Ramos (cell line): ENCODE data around the gene ANKS3.

ENCODE experiments used
- in situ Hi-C: fragments of 300-500 bp; cut with MboI; formaldehyde crosslinking; loops from one replicate; pipeline ENCODE4 v1.14.3; 2022; ENCODE audit warnings: low sequenced_read_pairs; ENCODE audit not compliant: unreplicated experiment

ANKS3 gene

GRCh38 chr16:4733747-4734062 lies 366 bp downstream of the ANKS3 start:
- in situ Hi-C loops, result no loop called here

GRCh38 chr16:4733211-4733742 lies 794 bp downstream of the ANKS3 start:
- in situ Hi-C loops, result no loop called here

- in situ Hi-C loops, result no loop called here
These were observed 4.2 kb downstream of the ANKS3 start for GRCh38 chr16:4729876-4730275.

DNA sequence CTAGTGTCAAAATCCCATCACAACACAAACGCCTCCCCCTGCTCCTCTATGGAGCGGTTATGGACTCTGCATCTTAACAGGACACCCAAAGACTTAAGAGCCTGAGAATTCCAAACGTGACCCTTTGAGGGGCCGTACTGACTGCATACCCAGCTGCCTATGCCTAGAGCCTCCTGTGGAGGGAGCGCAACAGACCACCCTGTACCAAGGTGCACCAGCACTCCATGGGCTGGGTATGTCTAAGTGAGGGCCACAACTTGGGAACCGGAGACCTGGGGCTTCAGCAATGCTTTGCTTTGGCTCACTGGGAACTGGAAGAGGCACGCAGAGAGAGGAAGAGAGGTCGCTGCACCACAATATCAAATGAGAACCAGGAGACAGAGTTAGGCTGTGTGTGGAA lies 5.4 kb downstream of the ANKS3 start:
- in situ Hi-C loops, result no loop called here

GRCh38 chr16:4726616-4727015 lies 7.5 kb downstream of the ANKS3 start:
- in situ Hi-C loops, result no loop called here

GRCh38 chr16:4724661-4725270 lies 9.3 kb downstream of the ANKS3 start:
- in situ Hi-C loops, result no loop called here

DNA sequence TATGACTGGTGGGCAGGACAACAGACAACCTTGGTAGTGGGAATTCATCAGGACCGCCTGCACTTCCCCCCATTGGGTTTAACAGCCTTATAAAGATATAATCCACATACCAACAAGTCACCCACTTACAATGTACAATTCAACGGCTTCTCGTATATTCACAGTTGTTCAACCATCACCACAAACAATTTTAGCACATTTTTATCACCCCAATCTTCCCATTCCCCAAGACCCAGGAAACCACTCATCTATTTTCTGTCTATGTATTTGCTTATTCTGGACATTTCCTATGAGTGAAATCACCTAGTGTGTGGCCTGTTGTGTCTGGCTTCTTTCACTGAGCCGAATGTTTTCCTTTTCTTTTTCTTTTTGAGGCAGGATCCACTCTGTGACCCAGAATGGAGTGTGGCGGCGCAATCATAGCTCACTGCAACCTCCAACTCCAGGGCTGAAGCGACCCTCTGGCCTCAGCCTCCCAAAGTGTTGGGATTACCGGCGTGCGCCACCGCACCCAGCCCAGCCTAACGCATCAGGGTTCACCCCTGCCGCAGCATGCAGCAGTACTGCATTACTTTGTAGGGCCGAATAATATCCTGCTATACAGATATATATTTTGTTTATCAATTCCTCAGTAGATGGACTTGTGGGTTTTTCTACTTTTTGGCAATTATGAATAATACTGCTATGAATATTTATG lies 10.9 kb downstream of the ANKS3 start:
- in situ Hi-C loops, result no loop called here

GRCh38 chr16:4718466-4718865 lies 15.6 kb downstream of the ANKS3 start:
- in situ Hi-C loops, result loop anchor here (10.0 kb wide), 1 partner anchor 226 kb away; no protein-coding TSS in a partner anchor

GRCh38 chr16:4714996-4715395 lies 19.1 kb downstream of the ANKS3 start:
- in situ Hi-C loops, result loop anchor here (10.0 kb wide), 1 partner anchor 230 kb away; no protein-coding TSS in a partner anchor

DNA sequence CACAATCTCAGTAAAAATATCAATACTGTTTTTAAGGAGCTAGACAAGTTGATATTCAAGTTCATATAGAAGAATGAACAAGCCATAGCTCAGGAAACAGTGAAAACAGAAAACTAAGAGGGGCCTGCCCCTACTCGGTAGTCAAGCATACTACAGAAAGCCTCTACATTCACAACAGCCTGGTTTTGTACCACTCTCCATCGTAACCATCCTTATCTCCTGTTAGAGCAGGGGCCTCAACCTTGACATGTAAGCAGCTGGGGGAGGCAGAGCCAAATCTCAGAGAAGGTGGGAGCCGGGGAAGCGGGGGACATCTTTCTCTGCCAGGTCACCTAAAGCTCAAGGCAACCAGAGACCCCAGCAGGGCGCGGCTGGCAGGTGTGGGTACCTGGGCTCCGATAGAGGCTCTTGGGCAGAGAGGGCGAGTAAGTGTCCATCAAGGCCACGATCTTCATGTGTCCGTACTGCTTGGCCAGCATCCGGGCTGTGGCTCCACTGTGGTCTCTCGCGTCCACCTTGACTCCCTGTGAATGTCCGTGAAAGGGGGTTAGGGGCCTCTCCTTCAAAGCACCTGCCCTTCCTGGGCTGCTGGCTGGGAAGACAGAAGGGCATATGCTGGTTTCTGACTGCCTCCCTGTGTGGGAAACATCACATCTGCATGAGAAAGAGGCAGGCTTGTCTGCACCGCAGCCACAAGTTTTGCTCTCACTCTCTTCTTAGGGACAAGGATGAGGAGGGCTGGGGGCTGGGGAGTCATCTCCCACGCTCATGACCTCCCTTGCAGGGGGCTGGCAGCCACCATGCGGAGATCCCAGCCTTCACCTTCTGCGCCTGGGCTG lies 20.2 kb downstream of the ANKS3 start:
- in situ Hi-C loops, result loop anchor here (10.0 kb wide), 1 partner anchor 231 kb away; no protein-coding TSS in a partner anchor

- in situ Hi-C loops, result no loop called here
These were observed 24.6 kb downstream of the ANKS3 start for GRCh38 chr16:4709481-4709880.

DNA sequence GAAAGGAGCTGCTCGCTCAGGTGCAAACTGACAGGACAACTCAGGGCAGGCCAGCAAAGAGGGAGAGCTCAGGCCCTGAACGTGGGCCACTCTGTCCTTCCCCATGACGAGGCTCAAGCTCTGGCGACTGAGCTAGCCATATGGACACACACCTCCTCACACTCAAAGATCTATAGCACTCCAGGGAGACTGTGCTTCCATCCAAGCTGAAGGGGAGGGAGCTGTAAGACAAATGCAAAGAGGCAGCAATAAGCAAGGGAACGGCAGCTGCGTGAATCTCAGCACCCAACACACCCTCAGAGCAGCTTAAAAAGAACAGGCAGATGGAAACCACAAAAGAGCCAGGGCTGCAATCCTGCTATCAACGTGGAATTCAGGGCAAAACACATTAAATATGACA lies 27.2 kb downstream of the ANKS3 start:
- in situ Hi-C loops, result no loop called here

GRCh38 chr16:4704913-4705312 lies 29.2 kb downstream of the ANKS3 start:
- in situ Hi-C loops, result no loop called here

GRCh38 chr16:4704491-4704890 lies 29.6 kb downstream of the ANKS3 start:
- in situ Hi-C loops, result no loop called here

GRCh38 chr16:4703906-4704305 lies 30.2 kb downstream of the ANKS3 start:
- in situ Hi-C loops, result no loop called here

DNA sequence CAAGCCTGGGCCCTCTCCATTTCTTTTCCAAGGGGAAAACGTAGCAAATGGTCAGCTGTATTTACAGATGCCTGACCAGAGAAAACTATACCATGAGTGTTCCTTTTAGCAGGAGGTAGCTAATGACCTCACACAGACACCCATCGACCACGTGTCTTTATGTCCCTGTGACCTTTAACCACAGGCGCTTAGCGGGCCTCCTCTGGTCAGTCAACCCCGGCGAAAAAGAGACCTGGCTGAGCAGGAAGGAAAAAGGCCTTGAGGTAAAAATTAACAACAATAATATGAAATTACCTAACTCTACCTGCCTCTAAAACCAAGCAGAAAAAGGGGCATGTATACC lies 31.6 kb downstream of the ANKS3 start:
- in situ Hi-C loops, result no loop called here

DNA sequence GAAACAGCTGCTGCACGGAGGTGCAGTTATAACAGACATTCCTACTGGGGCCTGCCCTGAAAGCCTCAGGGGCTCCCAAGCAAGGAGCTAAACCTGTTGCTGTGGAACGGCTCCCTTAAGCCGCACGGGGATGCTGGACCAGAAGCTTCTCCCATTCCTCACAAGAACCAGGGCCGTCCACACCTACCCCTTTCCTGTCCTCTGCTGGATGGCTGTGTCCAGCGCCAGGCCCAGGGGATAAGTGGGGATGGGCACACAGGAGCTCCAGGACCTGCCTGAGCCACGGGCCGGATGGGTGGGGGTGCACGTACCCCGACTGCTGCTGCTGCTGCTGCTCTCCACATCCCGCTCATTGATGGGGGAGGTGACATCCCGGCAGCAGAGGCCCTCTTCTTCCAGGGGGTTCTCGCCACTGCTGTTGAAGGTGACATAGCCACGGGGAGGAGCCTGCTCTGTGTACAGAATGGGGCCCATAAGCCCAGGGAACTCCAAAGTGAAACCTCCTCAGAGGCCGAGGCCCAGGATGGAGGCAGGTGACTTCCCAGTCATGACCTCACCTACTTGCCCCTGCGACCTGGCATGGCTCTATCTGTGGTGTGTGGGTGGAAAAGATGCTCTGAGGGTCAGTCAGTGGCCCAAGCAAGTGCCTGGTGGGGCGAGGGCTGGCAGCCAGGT lies 32.1 kb downstream of the ANKS3 start:
- in situ Hi-C loops, result no loop called here

DNA sequence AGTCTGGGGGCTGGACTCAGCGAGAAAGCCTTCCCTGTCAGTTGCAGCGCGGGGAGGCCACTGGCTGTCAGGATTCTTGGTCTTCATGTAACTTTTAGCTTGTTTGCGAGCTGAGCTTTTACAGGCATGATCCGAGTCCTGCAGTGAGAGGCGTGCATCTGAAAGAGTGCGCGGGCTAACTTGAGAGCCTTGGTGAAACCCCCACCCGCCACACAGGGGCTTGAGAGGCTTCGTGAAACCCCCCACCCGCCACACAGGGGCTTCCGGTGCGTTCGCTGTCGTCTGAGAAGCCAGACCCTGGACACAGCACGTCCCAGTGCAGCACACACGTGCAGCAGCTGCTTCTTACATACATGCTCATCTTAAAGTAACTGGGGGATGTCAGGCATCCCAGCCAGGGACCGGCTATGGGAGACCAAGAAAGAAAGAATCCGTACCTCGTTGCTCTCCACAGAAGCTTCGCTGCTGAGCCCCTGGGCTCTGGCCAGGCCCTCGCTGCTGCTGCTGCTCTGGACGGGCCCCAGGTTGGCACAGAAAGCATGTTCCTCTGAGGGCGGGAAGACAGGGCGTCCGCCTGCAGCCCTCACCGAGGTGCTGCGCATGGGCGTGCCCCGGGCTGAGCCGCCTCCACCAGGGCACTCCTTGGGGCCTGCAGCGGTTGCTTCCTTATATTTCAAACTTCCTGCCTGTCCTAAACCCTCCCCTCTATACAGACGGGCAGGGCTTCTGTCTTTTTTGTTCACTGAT lies 32.9 kb downstream of the ANKS3 start:
- in situ Hi-C loops, result no loop called here

DNA sequence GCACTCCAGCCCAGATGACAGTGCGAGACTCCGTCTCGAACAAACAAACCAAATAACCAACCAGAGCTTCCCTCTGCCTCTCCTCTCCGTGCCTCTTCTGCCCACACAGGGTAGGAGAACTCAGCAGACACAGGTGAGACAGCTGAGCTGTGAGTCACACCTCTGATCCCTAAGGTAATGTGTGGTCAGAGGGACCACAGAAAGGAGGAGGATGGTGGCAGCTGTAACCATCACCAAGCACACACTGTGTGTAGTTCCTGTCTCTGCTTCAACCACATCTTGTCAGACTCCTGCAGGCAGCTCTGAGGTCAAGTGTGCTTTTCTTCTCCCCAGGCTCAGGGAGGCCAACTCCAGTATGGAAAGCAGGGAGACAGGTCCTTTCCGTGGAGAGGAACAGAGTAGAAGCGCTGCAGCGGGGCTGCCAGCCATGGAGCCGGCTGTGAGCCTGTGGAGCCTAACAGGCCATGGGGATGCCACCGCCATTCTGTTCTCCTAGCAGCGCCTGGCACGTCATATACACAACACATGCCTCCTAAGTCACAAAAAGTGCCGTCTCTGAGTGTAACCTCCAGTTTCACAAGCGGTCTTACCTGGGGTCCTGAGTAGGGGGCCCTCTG lies 33.6 kb downstream of the ANKS3 start:
- in situ Hi-C loops, result no loop called here
